Lower leg skin (tissue), 4 donors: ENCODE results near the gene SPAG17. TPM values are rescaled to one million over a fixed set of nuclear protein-coding genes. Genes with fewer than 3 reads are reported as not detected.

Source experiments
- DNase-seq, 2 donors: peaks; one replicate each; pipeline ENCODE4 v3.0.0-alpha.2; 2019; ENCODE audit warnings: low spot score in 2 of 2
- H3K4me3 ChIP-seq: fragments of 200-600 bp; sonication (generic); 2 replicates; pipeline ENCODE4 v1.5.1; 2017; ENCODE audit warnings: mild to moderate bottlenecking, low read depth; ENCODE audit not compliant: poor library complexity, severe bottlenecking
- POLR2A ChIP-seq, 2 donors: fragments of 450-650 bp; IDR thresholded peaks; one replicate each; pipeline ENCODE4 v1.6.1; 2016 to 2017; ENCODE audit warnings: antibody characterized with exemption in 2 of 2, mild to moderate bottlenecking in 1 of 2, moderate library complexity in 1 of 2
- WGBS, 2 donors: methylation state at CpG; one replicate each; pipeline ENCODE4 v1.1.5; 2018; 5-methylcytosine and 5-hydroxymethylcytosine counted together
- intact Hi-C: fragments of 100-400 bp; cut with DNase I; formaldehyde crosslinking; loops from one replicate; pipeline ENCODE4 v1.15.0; 2023; ENCODE audit warnings: low total_unique reads
- total RNA-seq, 4 donors: library from RNA; depleted of rRNA; stranded (reverse); fragments of >200 nt; gene quantifications; one replicate each; pipeline ENCODE4 v1.1.0, GENCODE V29; 2016
- TF ChIP-seq, protein P1 (sequence below), 3 donors: fragments of 450-650 bp; IDR thresholded peaks; one replicate each; pipeline ENCODE4 v1.5.1; 2016; ENCODE audit warnings: antibody characterized with exemption in 3 of 3, mild to moderate bottlenecking in 3 of 3, moderate library complexity in 2 of 3

SPAG17 gene
- total RNA-seq, 4 donors from 2014 or later = 3.3 to 7.9 TPM; not detected in 2

DNA sequence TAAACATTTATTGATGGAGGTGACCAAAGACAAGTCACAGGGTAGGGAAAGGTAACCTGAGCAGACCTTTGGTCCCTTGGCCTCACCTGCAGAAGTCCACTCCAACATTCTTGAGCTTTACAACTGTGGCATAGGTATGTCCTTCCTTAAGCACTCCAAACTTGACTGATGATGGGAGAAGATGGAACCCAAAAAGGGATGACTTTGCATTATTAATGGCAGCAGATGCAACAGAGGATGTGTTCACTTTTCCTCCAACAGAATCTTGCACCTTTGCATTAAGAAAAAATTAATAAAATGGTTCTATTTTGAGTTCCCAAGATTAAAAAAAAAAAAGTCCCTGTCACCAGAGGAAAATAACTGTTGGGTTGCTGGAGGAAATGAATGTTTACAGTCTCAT, 213.3 kb downstream of the SPAG17 start:
- intact Hi-C loops = no loop called here
- no peak overlapping the region for H3K4me3 ChIP-seq
- no peak for DNase-seq
- no peak for TF ChIP-seq POLR2A (IDR thresholded peaks at IDR 0.05)
- TF ChIP-seq, protein P1, sequence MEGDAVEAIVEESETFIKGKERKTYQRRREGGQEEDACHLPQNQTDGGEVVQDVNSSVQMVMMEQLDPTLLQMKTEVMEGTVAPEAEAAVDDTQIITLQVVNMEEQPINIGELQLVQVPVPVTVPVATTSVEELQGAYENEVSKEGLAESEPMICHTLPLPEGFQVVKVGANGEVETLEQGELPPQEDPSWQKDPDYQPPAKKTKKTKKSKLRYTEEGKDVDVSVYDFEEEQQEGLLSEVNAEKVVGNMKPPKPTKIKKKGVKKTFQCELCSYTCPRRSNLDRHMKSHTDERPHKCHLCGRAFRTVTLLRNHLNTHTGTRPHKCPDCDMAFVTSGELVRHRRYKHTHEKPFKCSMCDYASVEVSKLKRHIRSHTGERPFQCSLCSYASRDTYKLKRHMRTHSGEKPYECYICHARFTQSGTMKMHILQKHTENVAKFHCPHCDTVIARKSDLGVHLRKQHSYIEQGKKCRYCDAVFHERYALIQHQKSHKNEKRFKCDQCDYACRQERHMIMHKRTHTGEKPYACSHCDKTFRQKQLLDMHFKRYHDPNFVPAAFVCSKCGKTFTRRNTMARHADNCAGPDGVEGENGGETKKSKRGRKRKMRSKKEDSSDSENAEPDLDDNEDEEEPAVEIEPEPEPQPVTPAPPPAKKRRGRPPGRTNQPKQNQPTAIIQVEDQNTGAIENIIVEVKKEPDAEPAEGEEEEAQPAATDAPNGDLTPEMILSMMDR (IDR thresholded peaks at IDR 0.05) = no peak

DNA sequence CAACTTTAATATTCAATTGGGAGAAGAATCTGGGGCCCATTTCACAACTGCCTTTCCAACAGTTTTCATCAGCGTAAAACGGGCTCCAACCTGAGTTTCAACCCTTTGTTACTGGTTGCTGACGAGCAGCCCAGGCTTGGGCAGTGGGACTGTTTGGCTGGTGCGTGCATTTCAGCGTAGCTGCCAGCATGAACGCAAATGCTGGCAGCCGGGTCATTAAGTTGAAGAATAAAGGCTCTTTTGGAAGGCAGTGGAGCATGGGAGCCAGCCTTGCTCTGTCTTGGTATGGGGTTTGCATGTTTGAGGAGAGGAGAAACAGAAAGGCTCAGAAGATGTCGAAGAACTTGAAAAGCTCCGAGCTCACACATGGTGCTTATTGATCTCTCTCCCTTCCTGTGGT, 214.8 kb downstream of the SPAG17 start:
- H3K4me3 ChIP-seq = no peak overlapping the region
- TF ChIP-seq, protein P1 (IDR thresholded peaks at IDR 0.05) = no peak
- no peak for TF ChIP-seq POLR2A (IDR thresholded peaks at IDR 0.05)
- intact Hi-C loops = no loop called here
- no peak for DNase-seq
- WGBS, 2 donors = 65 to 76% methylated on average over 9 of the region's 9 CpGs

DNA sequence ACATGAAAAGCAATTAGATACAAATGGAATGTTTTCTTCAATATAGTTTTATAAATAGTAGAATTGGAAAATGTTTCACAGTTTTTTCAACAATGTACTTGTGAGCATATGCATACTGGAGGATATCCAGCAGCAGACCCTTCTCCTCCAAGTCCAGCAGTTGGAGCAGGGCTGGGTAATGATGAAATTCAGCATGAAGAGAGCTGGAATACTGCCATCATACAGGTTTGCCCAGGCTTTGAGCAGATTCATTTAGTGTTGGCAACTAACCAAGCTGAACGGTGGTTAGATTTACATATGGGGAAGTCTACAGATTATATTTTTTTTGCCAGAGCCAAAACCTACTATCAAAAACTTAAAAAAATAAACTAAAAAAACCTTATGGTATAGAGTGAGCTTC, 217.1 kb downstream of the SPAG17 start:
- intact Hi-C loops = no loop called here
- WGBS, 2 donors = 0 to 14% methylated on average over 1 of the region's 1 CpG
- no peak overlapping the region for H3K4me3 ChIP-seq
- TF ChIP-seq POLR2A (IDR thresholded peaks at IDR 0.05) = no peak
- TF ChIP-seq, protein P1 (IDR thresholded peaks at IDR 0.05) = no peak
- no peak for DNase-seq

DNA sequence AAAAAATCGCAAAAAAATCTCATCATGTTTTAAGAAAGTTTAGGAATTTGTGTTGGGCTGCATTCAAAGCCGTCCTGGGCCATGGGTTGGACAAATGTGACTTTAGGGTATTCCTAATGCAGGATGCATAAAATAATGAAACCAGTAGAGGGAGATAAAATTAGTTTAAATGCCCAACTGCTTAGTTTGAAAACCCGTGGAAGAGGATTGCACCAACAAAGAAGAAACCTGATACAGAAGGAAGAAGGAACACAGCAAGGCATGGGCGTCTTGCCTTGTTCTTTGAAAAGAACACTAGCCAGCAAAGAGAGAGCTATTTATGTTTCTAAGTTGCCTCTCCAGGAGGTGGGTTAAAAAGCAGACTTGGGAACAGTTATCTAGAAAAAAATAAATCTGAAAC, 217.6 kb downstream of the SPAG17 start:
- no peak for TF ChIP-seq POLR2A (IDR thresholded peaks at IDR 0.05)
- TF ChIP-seq, protein P1 (IDR thresholded peaks at IDR 0.05) = no peak
- WGBS, 2 donors = 47 to 51% methylated on average over 4 of the region's 4 CpGs
- no peak overlapping the region for H3K4me3 ChIP-seq
- no peak for DNase-seq
- intact Hi-C loops = no loop called here

DNA sequence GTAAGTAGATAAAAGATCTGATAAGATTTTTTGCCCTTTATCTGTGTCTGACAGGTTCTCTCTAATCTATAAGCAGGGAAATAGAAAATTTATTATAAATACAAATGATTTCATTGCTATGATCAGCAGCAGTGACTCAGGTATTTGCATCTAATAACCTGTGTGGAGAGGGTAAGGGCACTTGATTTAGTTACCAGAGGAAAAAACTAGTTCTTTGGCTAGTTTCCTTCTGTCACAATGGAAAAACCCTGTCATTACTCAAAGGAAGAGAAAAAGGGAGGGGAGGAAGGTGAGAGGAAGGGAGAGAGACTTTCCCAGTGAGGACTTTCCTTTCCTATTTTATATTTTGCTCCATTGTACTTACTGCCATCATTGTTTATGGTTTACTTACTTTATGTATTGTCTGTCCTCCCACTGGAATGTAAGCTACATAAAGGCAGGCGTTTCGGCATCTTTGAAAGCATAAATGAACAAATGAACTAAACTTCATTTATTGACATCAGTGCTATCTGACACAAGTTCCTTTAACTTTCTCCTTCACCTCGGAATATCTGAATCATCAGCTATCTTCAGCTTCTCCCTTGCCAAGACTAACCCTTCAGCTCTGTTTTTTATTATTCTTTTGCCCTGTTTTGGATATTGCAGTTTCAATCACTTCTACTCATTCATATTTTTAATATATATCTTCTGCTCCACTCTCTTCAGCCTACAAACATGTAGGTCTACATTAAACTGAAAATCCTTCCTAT, 220.6 kb downstream of the SPAG17 start:
- H3K4me3 ChIP-seq = no peak overlapping the region
- no peak for DNase-seq
- intact Hi-C loops = no loop called here
- TF ChIP-seq, protein P1 (IDR thresholded peaks at IDR 0.05) = no peak
- TF ChIP-seq POLR2A (IDR thresholded peaks at IDR 0.05) = no peak
- WGBS, 2 donors = 74 to 82% methylated on average over 3 of the region's 3 CpGs

DNA sequence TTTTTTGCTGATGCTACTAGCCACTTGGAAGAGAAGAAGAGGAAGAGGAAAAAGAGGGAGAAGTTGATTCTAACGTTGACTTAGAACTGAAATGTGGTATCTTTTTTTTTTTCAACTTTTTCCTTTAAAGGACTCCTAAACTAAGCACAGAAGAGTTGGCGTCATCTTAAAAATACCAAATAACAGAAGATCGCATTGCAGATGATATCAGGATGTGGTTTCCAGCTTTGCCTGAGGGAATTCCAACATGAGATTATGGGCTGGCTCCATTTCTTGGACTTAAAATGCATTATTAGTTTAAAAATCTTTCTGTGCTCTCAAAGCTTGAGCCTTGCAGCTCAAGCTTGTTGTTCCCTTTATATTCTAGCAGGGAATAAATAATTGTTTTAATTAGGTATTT, 225.7 kb downstream of the SPAG17 start:
- TF ChIP-seq, protein P1 (IDR thresholded peaks at IDR 0.05) = no peak
- no peak for TF ChIP-seq POLR2A (IDR thresholded peaks at IDR 0.05)

More for the DNA sequence above, 225.7 kb downstream of the SPAG17 start:
- WGBS, 2 donors = 48 to 49% methylated on average over 3 of the region's 3 CpGs
- no peak overlapping the region for H3K4me3 ChIP-seq
- intact Hi-C loops = no loop called here
- no peak for DNase-seq
